ENCODE results near the gene ALKBH3. TPM values are rescaled to one million over a fixed set of nuclear protein-coding genes. Genes with fewer than 3 reads are reported as not detected.

ALKBH3 gene
- total RNA-seq, 2 donors from 2014 or later, result 9.3 to 13.9 TPM

- 41 to 67% methylated on average over 3 to 5 of the region's 5 CpGs for WGBS, 2 experiments (ENCODE audit: insufficient coverage in 1 of 2, insufficient read length in 1 of 2)
- H3K27ac Mint-ChIP-seq, result no peak overlapping the region
- H3K36me3 ChIP-seq (ENCODE audit: control insufficient read depth, insufficient read depth, low read length), result no peaks in the 10 kb centered on the region
- no peaks in the 10 kb centered on the region for H3K36me3 Mint-ChIP-seq (ENCODE audit: low read depth)
- no peak for TF ChIP-seq CTCF (conservative IDR thresholded peaks at IDR 0.05)
- peaks cover 65% of the 10 kb centered on the region for H3K27me3 Mint-ChIP-seq (ENCODE audit: insufficient read depth)
- no peak overlapping the region for H3K4me3 ChIP-seq (ENCODE audit: low read length)
- no peak overlapping the region for H3K27ac ChIP-seq (ENCODE audit: low read depth, low read length)
- peaks cover 1% of the 10 kb centered on the region for H3K9me3 Mint-ChIP-seq
- H3K4me1 Mint-ChIP-seq, result no peaks in the 10 kb centered on the region
- H3K9me3 ChIP-seq (ENCODE audit: control insufficient read depth, low read length), result no peaks in the 10 kb centered on the region
- no peak overlapping the region for H3K9ac ChIP-seq (ENCODE audit: extremely low read depth, low read length, poor library complexity, severe bottlenecking)
- H3K4me1 ChIP-seq (ENCODE audit: control insufficient read depth, insufficient read depth, low read length), result no peaks in the 10 kb centered on the region
- peaks cover 70% of the 10 kb centered on the region for H3K27me3 ChIP-seq (ENCODE audit: control insufficient read depth, insufficient read depth, low read length, poor library complexity, severe bottlenecking)
- DNase-seq, result no peak
- no peak overlapping the region for H3K4me3 Mint-ChIP-seq
These were observed 11.6 kb upstream of the ALKBH3 start for GRCh38 chr11:43868852-43869567.

- TF ChIP-seq CTCF (conservative IDR thresholded peaks at IDR 0.05), result no peak
- Mint-ChIP-seq H3K36me3 (ENCODE audit: low read depth) (no peaks in the 10 kb centered on the region), H3K4me3 (no peak overlapping the region), H3K9me3 (peaks cover 1% of the 10 kb centered on the region), H3K4me1 (no peaks in the 10 kb centered on the region), H3K27me3 (ENCODE audit: insufficient read depth) (peaks cover 77% of the 10 kb centered on the region), H3K27ac (no peak overlapping the region)
- Histone ChIP-seq H3K4me3 (ENCODE audit: low read length) (no peak overlapping the region), H3K27ac (ENCODE audit: low read depth, low read length) (no peak overlapping the region), H3K9ac (ENCODE audit: extremely low read depth, low read length, poor library complexity, severe bottlenecking) (no peak overlapping the region), H3K9me3 (ENCODE audit: control insufficient read depth, low read length) (no peaks in the 10 kb centered on the region), H3K36me3 (ENCODE audit: control insufficient read depth, insufficient read depth, low read length) (no peaks in the 10 kb centered on the region), H3K4me1 (ENCODE audit: control insufficient read depth, insufficient read depth, low read length) (no peaks in the 10 kb centered on the region), H3K27me3 (ENCODE audit: control insufficient read depth, insufficient read depth, low read length, poor library complexity, severe bottlenecking) (peaks cover 89% of the 10 kb centered on the region)
- 85 to 87% methylated on average over 2 of the region's 2 CpGs for WGBS, 2 experiments (ENCODE audit: insufficient coverage in 1 of 2, insufficient read length in 1 of 2)
- DNase-seq, result no peak
These were observed 9.6 kb upstream of the ALKBH3 start for GRCh38 chr11:43871051-43871450.

GRCh38 chr11:43872995-43873394 lies 7.6 kb upstream of the ALKBH3 start:
- Histone ChIP-seq H3K4me3 (ENCODE audit: low read length) (no peak overlapping the region), H3K36me3 (ENCODE audit: control insufficient read depth, insufficient read depth, low read length) (no peaks in the 10 kb centered on the region), H3K27me3 (ENCODE audit: control insufficient read depth, insufficient read depth, low read length, poor library complexity, severe bottlenecking) (peaks cover 94% of the 10 kb centered on the region), H3K9ac (ENCODE audit: extremely low read depth, low read length, poor library complexity, severe bottlenecking) (no peak overlapping the region), H3K27ac (ENCODE audit: low read depth, low read length) (no peak overlapping the region), H3K4me1 (ENCODE audit: control insufficient read depth, insufficient read depth, low read length) (no peaks in the 10 kb centered on the region), H3K9me3 (ENCODE audit: control insufficient read depth, low read length) (no peaks in the 10 kb centered on the region)
- Mint-ChIP-seq H3K4me3 (no peak overlapping the region), H3K27me3 (ENCODE audit: insufficient read depth) (peaks cover 91% of the 10 kb centered on the region), H3K36me3 (ENCODE audit: low read depth) (no peaks in the 10 kb centered on the region), H3K4me1 (no peaks in the 10 kb centered on the region), H3K9me3 (peaks cover 1% of the 10 kb centered on the region), H3K27ac (no peak overlapping the region)
- no peak for DNase-seq
- 71 to 79% methylated on average over 4 to 7 of the region's 7 CpGs for WGBS, 2 experiments (ENCODE audit: insufficient coverage in 1 of 2, insufficient read length in 1 of 2)
- TF ChIP-seq CTCF (conservative IDR thresholded peaks at IDR 0.05), result no peak

Data from endodermal cell (in vitro differentiated cells).